H1 (cell line): Measurements from ENCODE around the gene ERICH3. TPM values are rescaled to one million over a fixed set of nuclear protein-coding genes. Genes with fewer than 3 reads are reported as not detected.

Experiments used
- CTCF ChIA-PET: fragments of 300-600 bp; sonication (Branson Sonifier 250); formaldehyde crosslinking; loops from one replicate; lab custom pipeline; 2021; ENCODE audit not compliant: partially characterized antibody; lab: Charles Lee
- POLR2A ChIA-PET: fragments of 300-600 bp; sonication (Branson Sonifier 250); formaldehyde crosslinking; loops from one replicate; lab custom pipeline; 2021; ENCODE audit warnings: inconsistent platforms; ENCODE audit not compliant: partially characterized antibody; lab: Charles Lee
- DNase-seq, 2 experiments: peaks; one replicate each; pipeline versions ENCODE4 v3.0.0 to v3.0.0-alpha.2; 2010 to 2022; ENCODE audit warnings: low spot score in 2 of 2, low read depth in 1 of 2, mixed read lengths in 1 of 2
- FAIRE-seq: peaks from 2 replicates; lab custom pipeline; 2011; peaks lifted over from hg19 to GRCh38; lab: Jason Lieb, UNC
- H2AFZ ChIP-seq: 2 replicates; pipeline ENCODE4 v1.8.1; 2012; ENCODE audit warnings: low read length, inconsistent platforms
- H2AK5ac ChIP-seq: 2 replicates; pipeline ENCODE4 v1.6.1; 2013; ENCODE audit warnings: low read depth, low read length
- H2BK120ac ChIP-seq: replicated peaks from 2 replicates; pipeline ENCODE3; 2013; ENCODE audit warnings: low read depth, low read length, inconsistent platforms
- H2BK12ac ChIP-seq: 2 replicates; pipeline ENCODE4 v1.6.1; 2013; ENCODE audit warnings: low read depth, low read length
- H2BK15ac ChIP-seq: 2 replicates; pipeline ENCODE4 v1.6.1; 2013; ENCODE audit warnings: low read length
- H2BK20ac ChIP-seq: 2 replicates; pipeline ENCODE4 v1.6.1; 2013; ENCODE audit warnings: low read length
- H2BK5ac ChIP-seq: 2 replicates; pipeline ENCODE4 v1.6.1; 2013; ENCODE audit warnings: low read depth, low read length
- H3K14ac ChIP-seq: 2 replicates; pipeline ENCODE4 v1.6.1; 2013; ENCODE audit warnings: inconsistent platforms; ENCODE audit not compliant: insufficient read length
- H3K18ac ChIP-seq: 2 replicates; pipeline ENCODE4 v1.6.1; 2013; ENCODE audit warnings: low read length; ENCODE audit errors: extremely low read depth
- H3K23ac ChIP-seq: 2 replicates; pipeline ENCODE4 v1.6.1; 2013; ENCODE audit warnings: inconsistent platforms; ENCODE audit not compliant: insufficient read length
- H3K23me2 ChIP-seq: 2 replicates; pipeline ENCODE4 v1.6.1; 2013; ENCODE audit warnings: low read depth, low read length
- H3K27ac ChIP-seq: 2 replicates; pipeline ENCODE4 v1.6.1; 2011; ENCODE audit warnings: low read depth, low read length, inconsistent platforms
- H3K27me3 ChIP-seq, 4 experiments: replicated peaks in 1 of 4; 1 replicate in 1 of 4; 2 replicates in 3 of 4; pipeline versions ENCODE4 v1.6.1 to v1.8.1; 2011 to 2013; ENCODE audit warnings: low read length in 3 of 4, mild to moderate bottlenecking in 3 of 4, inconsistent platforms in 2 of 4, mixed read lengths in 2 of 4, moderate library complexity in 1 of 4; ENCODE audit not compliant: control insufficient read depth in 3 of 4, insufficient read depth in 3 of 4; ENCODE audit errors: extremely low read depth in 1 of 4
- H3K36me3 ChIP-seq, 4 experiments: 2 replicates each; pipeline versions ENCODE4 v1.6.1 to v1.8.1; 2011 to 2013; ENCODE audit warnings: mild to moderate bottlenecking in 4 of 4, low read length in 3 of 4, moderate library complexity in 2 of 4, control low read depth in 1 of 4, inconsistent platforms in 1 of 4; ENCODE audit not compliant: insufficient read depth in 4 of 4, control insufficient read depth in 2 of 4
- H3K4ac ChIP-seq: replicated peaks from 2 replicates; pipeline ENCODE3; 2013; ENCODE audit warnings: low read length, low read depth, mixed read lengths, inconsistent platforms; ENCODE audit not compliant: insufficient read length
- H3K4me1 ChIP-seq, 4 experiments: replicated peaks in 1 of 4; 1 replicate in 1 of 4; 2 replicates in 3 of 4; pipeline versions ENCODE4 v1.6.1 to v1.8.1; 2011 to 2013; ENCODE audit warnings: low read length in 3 of 4, inconsistent platforms in 2 of 4, mixed read lengths in 1 of 4; ENCODE audit not compliant: insufficient read depth in 4 of 4, control insufficient read depth in 3 of 4
- H3K4me2 ChIP-seq, 2 experiments: 2 replicates each; pipeline versions ENCODE4 v1.6.1 to v1.8.1; 2011 to 2013; ENCODE audit warnings: low read depth in 2 of 2, low read length in 2 of 2, control low read depth in 1 of 2, inconsistent platforms in 1 of 2, mild to moderate bottlenecking in 1 of 2; ENCODE audit not compliant: insufficient read depth in 1 of 2
- H3K4me3 ChIP-seq, 4 experiments: fragments of 200-600, 300-600 bp in 1 of 4; sonication (generic), shearing (Covaris generic), sonication (Bioruptor Twin) in 1 of 4; 2 replicates each; pipeline versions ENCODE4 v1.5.1 to v1.8.1; 2011 to 2016; ENCODE audit warnings: low read length in 4 of 4, low read depth in 3 of 4, control low read depth in 2 of 4, inconsistent platforms in 2 of 4, mild to moderate bottlenecking in 2 of 4, mixed read lengths in 1 of 4, moderate library complexity in 1 of 4; ENCODE audit not compliant: insufficient read depth in 2 of 4; ENCODE audit errors: extremely low read depth in 1 of 4
- H3K56ac ChIP-seq: replicated peaks from 2 replicates; pipeline ENCODE3; 2013; ENCODE audit warnings: low read depth, mild to moderate bottlenecking, mixed read lengths, low read length, inconsistent platforms; ENCODE audit not compliant: insufficient read length
- H3K79me1 ChIP-seq: 2 replicates; pipeline ENCODE4 v1.6.1; 2013; ENCODE audit warnings: low read depth, low read length, control low read depth
- H3K79me2 ChIP-seq, 2 experiments: 2 replicates each; pipeline versions ENCODE4 v1.6.1 to v1.8.1; 2012 to 2013; ENCODE audit warnings: low read length in 2 of 2, mild to moderate bottlenecking in 2 of 2, inconsistent platforms in 1 of 2; ENCODE audit not compliant: insufficient read depth in 2 of 2, control insufficient read depth in 1 of 2
- H3K9ac ChIP-seq, 4 experiments: replicated peaks in 1 of 4; 1 replicate in 1 of 4; 2 replicates in 3 of 4; pipeline versions ENCODE4 v1.6.1 to v1.8.1; 2011 to 2013; ENCODE audit warnings: low read depth in 3 of 4, low read length in 3 of 4, control low read depth in 2 of 4, mild to moderate bottlenecking in 2 of 4, moderate library complexity in 2 of 4, inconsistent platforms in 1 of 4; ENCODE audit errors: extremely low read depth in 1 of 4
- H3K9me3 ChIP-seq, 2 experiments: 2 replicates each; pipeline versions ENCODE4 v1.6.1 to v1.8.1; 2012 to 2013; ENCODE audit warnings: mild to moderate bottlenecking in 2 of 2, moderate library complexity in 2 of 2, control low read depth in 1 of 2, inconsistent platforms in 1 of 2, low read depth in 1 of 2, low read length in 1 of 2, mixed read lengths in 1 of 2; ENCODE audit not compliant: insufficient read depth in 2 of 2
- H4K20me1 ChIP-seq, 2 experiments: replicated peaks in 1 of 2; 2 replicates each; pipeline versions ENCODE3 to v1.8.1; 2011 to 2013; ENCODE audit warnings: inconsistent platforms in 2 of 2, low read length in 2 of 2, mild to moderate bottlenecking in 1 of 2; ENCODE audit not compliant: insufficient read depth in 2 of 2, control insufficient read depth in 1 of 2
- H4K5ac ChIP-seq: 2 replicates; pipeline ENCODE4 v1.6.1; 2013; ENCODE audit warnings: low read length, low read depth, mixed read lengths, inconsistent platforms; ENCODE audit not compliant: insufficient read length
- H4K8ac ChIP-seq: 2 replicates; pipeline ENCODE4 v1.8.0; 2013; ENCODE audit warnings: mild to moderate bottlenecking, moderate library complexity, low read length, inconsistent platforms; ENCODE audit not compliant: insufficient read depth; ENCODE audit errors: extremely low read depth
- H4K91ac ChIP-seq: replicated peaks from 2 replicates; pipeline ENCODE3; 2013; ENCODE audit warnings: low read length, mixed read lengths, inconsistent platforms; ENCODE audit not compliant: insufficient read length
- EZH2 ChIP-seq: fragments of 200-600 bp; sonication (generic); IDR thresholded peaks from 2 replicates; pipeline ENCODE4 v1.7.1; 2012; ENCODE audit warnings: low read depth, mild to moderate bottlenecking, moderate library complexity, low read length, inconsistent platforms; ENCODE audit not compliant: severe bottlenecking
- FOSL1 ChIP-seq: IDR thresholded peaks from 2 replicates; pipeline ENCODE4 v1.6.1; 2011; ENCODE audit warnings: mild to moderate bottlenecking, low read depth, low read length, moderate library complexity; ENCODE audit not compliant: insufficient read depth
- MAFK ChIP-seq: IDR thresholded peaks from 2 replicates; pipeline ENCODE4 v1.6.1; 2012; ENCODE audit warnings: low read depth, mild to moderate bottlenecking, improper control_type of control experiment, low read length
- SRF ChIP-seq: IDR thresholded peaks from 2 replicates; pipeline ENCODE4 v1.6.1; 2011; ENCODE audit warnings: mild to moderate bottlenecking, low read depth, low read length, moderate library complexity
- TCF12 ChIP-seq: IDR thresholded peaks from 2 replicates; pipeline ENCODE4 v1.6.1; 2011; ENCODE audit warnings: low read depth, mild to moderate bottlenecking, low read length
- YY1 ChIP-seq: IDR thresholded peaks from 2 replicates; pipeline ENCODE4 v1.6.1; 2011; ENCODE audit warnings: low read depth, mild to moderate bottlenecking, low read length
- WGBS, 2 experiments: shearing (Covaris generic) in 1 of 2; methylation state at CpG; one replicate each; pipeline versions ENCODE4 v1.1.6 to v1.1.7; 2013 to 2015; ENCODE audit warnings: low lambda C conversion rate in 2 of 2, mixed read lengths in 2 of 2, inconsistent platforms in 1 of 2, low coverage in 1 of 2, missing lambda C conversion rate in 1 of 2; ENCODE audit not compliant: insufficient replicate concordance in 2 of 2, insufficient coverage in 1 of 2, insufficient read length in 1 of 2; ENCODE audit errors: extremely low coverage in 1 of 2, missing lambda C conversion rate in 1 of 2; 5-methylcytosine and 5-hydroxymethylcytosine counted together
- polyA plus RNA-seq, 7 experiments: library from polyadenylated mRNA; depleted of rRNA in 3 of 7; stranded (reverse) in 5 of 7; unstranded in 2 of 7; fragments of >200 nt in 5 of 7; fragments of 200-250 nt in 2 of 7; gene quantifications; 1 replicate in 5 of 7; 2 replicates in 1 of 7; 4 replicates in 1 of 7; pipeline versions ENCODE4 v1.2.1 to v1.2.3, GENCODE V29; 2011 to 2013; ENCODE audit warnings: missing spikeins in 2 of 7, mixed read lengths in 2 of 7
- total RNA-seq: library from RNA; stranded (reverse); fragmentation: NEBNext Ultra II Directional; extraction: Animal tissue kit (Norgen Biotek cat#: 25700); gene quantifications from 2 replicates; pipeline ENCODE4 v1.2.1, GENCODE V29; 2021

The ERICH3 gene
- total and polyA plus RNA-seq, 2 of the 8 experiments (the other 6 are each of a cell fraction or from before 2014, with no cell fraction given), result 0.02 TPM; not detected in 1

- Histone ChIP-seq H3K9ac (no peak overlapping the region), H4K5ac (no peak overlapping the region), H3K14ac (no peak overlapping the region), H3K36me3 (no peaks in the 10 kb centered on the region), H3K23ac (no peak overlapping the region), H2AK5ac (no peak overlapping the region), H2BK20ac (no peak overlapping the region), H2BK15ac (no peak overlapping the region), H3K56ac (no peak overlapping the region), H3K9me3 (no peaks in the 10 kb centered on the region), H2AFZ (peak overlapping the region; percentile 82; the same call in 1 of the 2 replicates), H3K27ac (no peak overlapping the region), H4K20me1 (no peaks in the 10 kb centered on the region), H3K4me1 (no peaks in the 10 kb centered on the region), H2BK120ac (no peak overlapping the region), H4K8ac (no peak overlapping the region), H3K27me3 (no peaks in the 10 kb centered on the region), H2BK12ac (no peak overlapping the region), H3K23me2 (no peaks in the 10 kb centered on the region), H3K79me1 (no peaks in the 10 kb centered on the region), H3K18ac (no peak overlapping the region), H3K4me2 (no peak overlapping the region), H3K4me3 (no peak overlapping the region), H3K4ac (no peak overlapping the region), H2BK5ac (no peak overlapping the region), H3K79me2 (no peaks in the 10 kb centered on the region), H4K91ac (no peak overlapping the region)
- CTCF ChIA-PET, result interaction anchor here (0.8 to 1.3 kb wide), 2 partner anchors 10 to 46 kb away, joined by 3 to 4 read pairs; no protein-coding TSS in a partner anchor
- FAIRE-seq (no peak), DNase-seq (no peak)
- POLR2A ChIA-PET, result no interaction called here
- 91% methylated on average over 4 of the region's 4 CpGs; no CpG with 5 or more reads in 1 of the 2 experiments for WGBS, 2 experiments
- no peak for TF ChIP-seq SRF
- no peak for TF ChIP-seq TCF12
- TF ChIP-seq YY1, result no peak
- TF ChIP-seq FOSL1, result no peak
- TF ChIP-seq EZH2, result no peak
- TF ChIP-seq MAFK, result no peak
Measured at GRCh38 chr1:74548961-74549750, 124.4 kb downstream of the ERICH3 start.
